NB4 (cell line): Measurements from ENCODE around the gene SLC46A2.

ENCODE experiments used
- MAX ChIP-seq: IDR thresholded peaks from 2 replicates; pipeline ENCODE4 v1.6.1; 2011; ENCODE audit warnings: low read depth, low read length
- POLR2A ChIP-seq: IDR thresholded peaks from 2 replicates; pipeline ENCODE4 v1.6.1; 2011; ENCODE audit warnings: mild to moderate bottlenecking; ENCODE audit not compliant: insufficient read length; ENCODE audit errors: extremely low read depth
- TF ChIP-seq, protein P1 (sequence below): IDR thresholded peaks from one replicate; pipeline ENCODE4 v1.5.1; 2012; ENCODE audit warnings: low read depth, low read length

DNA sequence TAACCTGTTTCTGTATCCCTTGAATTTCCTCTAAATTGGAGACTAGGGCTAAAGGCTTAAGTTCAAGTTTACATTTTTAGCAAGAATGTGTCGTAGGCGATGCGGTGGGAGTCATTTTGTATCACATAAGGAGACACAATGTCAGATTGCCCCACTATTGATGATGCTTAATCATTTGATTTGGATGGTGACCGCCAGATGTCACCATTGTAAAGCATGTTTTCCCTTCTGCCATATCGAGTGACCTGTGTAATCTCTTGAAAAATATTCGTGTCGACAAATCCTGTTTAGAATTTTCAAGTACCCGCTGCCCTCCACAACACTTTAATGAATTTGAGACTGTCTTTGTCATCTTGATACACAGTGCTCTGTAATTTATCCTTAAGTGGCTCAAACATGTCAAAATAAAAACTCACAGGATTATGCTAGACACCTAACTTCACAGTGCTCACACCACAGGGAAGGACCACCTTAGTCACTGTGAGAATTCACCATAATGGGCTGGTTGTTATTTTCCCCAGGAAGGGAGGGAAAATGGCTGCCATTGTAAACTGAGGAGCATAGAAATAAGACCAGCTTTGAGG, 34.5 kb upstream of the SLC46A2 start:
- TF ChIP-seq POLR2A: no peak
- TF ChIP-seq, protein P1, sequence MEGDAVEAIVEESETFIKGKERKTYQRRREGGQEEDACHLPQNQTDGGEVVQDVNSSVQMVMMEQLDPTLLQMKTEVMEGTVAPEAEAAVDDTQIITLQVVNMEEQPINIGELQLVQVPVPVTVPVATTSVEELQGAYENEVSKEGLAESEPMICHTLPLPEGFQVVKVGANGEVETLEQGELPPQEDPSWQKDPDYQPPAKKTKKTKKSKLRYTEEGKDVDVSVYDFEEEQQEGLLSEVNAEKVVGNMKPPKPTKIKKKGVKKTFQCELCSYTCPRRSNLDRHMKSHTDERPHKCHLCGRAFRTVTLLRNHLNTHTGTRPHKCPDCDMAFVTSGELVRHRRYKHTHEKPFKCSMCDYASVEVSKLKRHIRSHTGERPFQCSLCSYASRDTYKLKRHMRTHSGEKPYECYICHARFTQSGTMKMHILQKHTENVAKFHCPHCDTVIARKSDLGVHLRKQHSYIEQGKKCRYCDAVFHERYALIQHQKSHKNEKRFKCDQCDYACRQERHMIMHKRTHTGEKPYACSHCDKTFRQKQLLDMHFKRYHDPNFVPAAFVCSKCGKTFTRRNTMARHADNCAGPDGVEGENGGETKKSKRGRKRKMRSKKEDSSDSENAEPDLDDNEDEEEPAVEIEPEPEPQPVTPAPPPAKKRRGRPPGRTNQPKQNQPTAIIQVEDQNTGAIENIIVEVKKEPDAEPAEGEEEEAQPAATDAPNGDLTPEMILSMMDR: peak; percentile 44
- no peak for TF ChIP-seq MAX
